PFSK-1 (cell line): ENCODE data around the gene GAST.

Experiments used
- FOXP2 ChIP-seq: optimal IDR thresholded peaks from 2 replicates; pipeline ENCODE3; 2011; ENCODE audit warnings: borderline replicate concordance, control low read depth, inconsistent platforms; ENCODE audit not compliant: insufficient read depth; ENCODE audit errors: extremely low read length, extremely low read depth
- POLR2AphosphoS5 ChIP-seq: IDR thresholded peaks from 2 replicates; pipeline ENCODE4 v1.6.1; 2012; ENCODE audit warnings: low read depth, mild to moderate bottlenecking, control low read depth, low read length, moderate library complexity
- REST ChIP-seq, 2 experiments: IDR thresholded peaks; 2 replicates each; pipeline versions ENCODE4 v1.6.1 to v1.8.0; 2011 to 2012; ENCODE audit warnings: low read depth in 2 of 2, low read length in 2 of 2, control low read depth in 1 of 2, inconsistent platforms in 1 of 2, mild to moderate bottlenecking in 1 of 2, moderate library complexity in 1 of 2; ENCODE audit not compliant: insufficient read depth in 1 of 2
- SIN3A ChIP-seq: IDR thresholded peaks from 2 replicates; pipeline ENCODE4 v1.6.1; 2012; ENCODE audit warnings: mild to moderate bottlenecking, low read length, moderate library complexity, borderline replicate concordance; ENCODE audit not compliant: insufficient read depth
- TAF1 ChIP-seq: IDR thresholded peaks from 2 replicates; pipeline ENCODE4 v1.6.1; 2012; ENCODE audit warnings: low read length, control low read depth, borderline replicate concordance; ENCODE audit not compliant: insufficient read depth

The GAST gene

GRCh38 chr17:41717408-41718286 lies 5.5 kb downstream of the GAST start:
- TF ChIP-seq SIN3A, result no peak
- no peak for TF ChIP-seq POLR2AphosphoS5
- TF ChIP-seq REST (IDR thresholded peaks at IDR 0.05; ENCODE audit: insufficient read depth in 1 of 2, low read depth in 2 of 2, low read length in 2 of 2), result no peak
- no peak for TF ChIP-seq TAF1
- no peak for TF ChIP-seq FOXP2

GRCh38 chr17:41718287-41718645 lies 6.1 kb downstream of the GAST start:
- TF ChIP-seq FOXP2 (no peak), REST (IDR thresholded peaks at IDR 0.05; ENCODE audit: insufficient read depth in 1 of 2, low read depth in 2 of 2, low read length in 2 of 2) (no peak), SIN3A (no peak), POLR2AphosphoS5 (no peak), TAF1 (no peak)

GRCh38 chr17:41722231-41722630 lies 10.1 kb downstream of the GAST start:
- TF ChIP-seq SIN3A, result no peak
- TF ChIP-seq FOXP2, result no peak
- TF ChIP-seq TAF1, result no peak
- no peak for TF ChIP-seq REST (IDR thresholded peaks at IDR 0.05; ENCODE audit: insufficient read depth in 1 of 2, low read depth in 2 of 2, low read length in 2 of 2)
- no peak for TF ChIP-seq POLR2AphosphoS5

- TF ChIP-seq SIN3A (no peak), FOXP2 (no peak), TAF1 (no peak), REST (IDR thresholded peaks at IDR 0.05; ENCODE audit: insufficient read depth in 1 of 2, low read depth in 2 of 2, low read length in 2 of 2) (no peak), POLR2AphosphoS5 (no peak)
These were observed 11.8 kb downstream of the GAST start for GRCh38 chr17:41723801-41724475.
